HG03060 (cell line): ENCODE data around the gene NUP43.
"Not testable (repeated sequence)": the region's sequence is repeated elsewhere in the genome, so short reads cannot be mapped to it uniquely, and the experiment has no call there.

Source experiments
- ATAC-seq: cut with Tn5 transposase; IDR thresholded peaks from one replicate; pipeline ENCODE4 v1.9.1; 2021; ENCODE audit warnings: low read depth, moderate number of reproducible peaks; ENCODE audit not compliant: unreplicated experiment

NUP43 gene

GRCh38 chr6:149746147-149746946 is at the start of gene NUP43:
NUP43 (minus strand) TSS chr6:149746529; CDS start chr6:149746495, 34 bp downstream.
- peak; percentile 66 for ATAC-seq

GRCh38 chr6:149783551-149783950 is 37.2 kb upstream of the NUP43 start:
- no peak for ATAC-seq

DNA sequence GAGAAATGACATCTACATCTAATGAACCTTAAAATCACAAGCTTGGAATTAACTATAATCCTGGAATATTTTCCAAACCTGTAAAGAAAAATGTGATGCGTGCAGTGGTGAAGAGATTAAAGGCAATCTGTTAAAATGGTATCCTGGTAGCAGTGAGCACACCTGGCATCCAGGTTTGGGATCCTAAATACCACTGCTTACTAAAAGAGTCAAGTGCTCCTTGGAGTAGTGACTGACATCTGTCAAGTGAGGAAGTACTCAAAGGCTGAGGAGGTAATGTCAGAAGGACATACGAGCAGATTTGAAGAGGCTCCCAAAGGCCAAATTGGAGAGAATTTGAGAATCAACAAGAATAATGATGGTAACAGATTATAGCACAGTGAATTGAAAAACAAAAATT is 36.0 kb upstream of the NUP43 start:
- ATAC-seq, result no peak

DNA sequence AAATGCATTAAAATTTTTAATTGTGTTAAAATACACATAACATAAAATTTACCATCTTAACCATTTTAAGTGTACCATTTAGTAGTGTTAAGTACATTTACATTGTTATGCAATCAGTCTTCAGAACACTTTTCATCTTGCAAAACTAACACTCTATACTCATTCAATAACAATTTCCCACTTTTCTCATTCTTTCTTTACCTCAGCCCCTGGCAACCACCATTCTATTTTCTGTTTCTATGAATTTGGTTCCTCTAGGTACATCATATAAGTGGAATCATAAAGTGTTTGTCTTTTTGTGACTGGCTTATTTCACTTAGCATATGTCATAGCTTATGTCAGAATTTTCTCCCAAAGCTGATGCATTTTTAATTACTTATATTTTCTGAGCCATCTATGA is 35.4 kb upstream of the NUP43 start:
- ATAC-seq, result no peak

DNA sequence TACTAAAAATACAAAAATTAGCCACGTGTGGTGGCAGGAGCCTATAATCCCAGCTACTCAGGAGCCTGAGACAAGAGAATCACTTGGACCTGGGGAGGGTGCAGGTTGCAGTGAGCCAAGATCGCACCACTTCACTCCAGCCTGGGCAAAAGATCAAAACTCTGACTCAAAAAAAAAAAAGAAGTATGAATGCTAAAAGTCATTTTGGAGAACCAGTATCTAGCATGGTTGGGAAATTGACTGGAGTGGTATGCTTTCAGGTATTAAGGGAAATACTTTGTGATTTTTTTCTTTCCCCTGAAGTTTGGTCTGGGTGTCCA is 33.3 kb upstream of the NUP43 start:
- ATAC-seq, result no peak

GRCh38 chr6:149777624-149778023 is 31.3 kb upstream of the NUP43 start:
- ATAC-seq, result no peak

DNA sequence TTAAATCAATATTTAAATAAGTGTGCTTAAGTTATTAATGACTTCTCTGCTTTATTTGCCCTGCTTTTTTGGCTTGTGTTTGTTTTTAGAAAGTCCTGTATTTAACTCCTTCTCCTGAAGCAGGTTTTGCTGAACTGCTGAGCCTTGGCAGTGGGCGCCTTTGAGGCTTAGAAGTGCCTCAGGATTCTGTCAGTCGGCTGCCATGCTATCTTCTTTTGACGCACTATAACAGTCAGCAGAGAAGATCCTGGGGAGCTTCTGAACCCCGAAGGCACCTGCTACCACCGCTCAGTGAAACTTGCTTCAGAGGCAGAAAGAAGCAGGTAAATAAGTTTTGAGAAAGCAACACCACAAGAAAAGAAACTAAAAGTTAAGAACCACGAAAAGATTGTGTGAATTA is 25.6 kb upstream of the NUP43 start:
- no peak for ATAC-seq

GRCh38 chr6:149771185-149771584 is 24.9 kb upstream of the NUP43 start:
- no peak for ATAC-seq

- no peak for ATAC-seq
Observed at GRCh38 chr6:149769676-149770075, 23.3 kb upstream of the NUP43 start.

DNA sequence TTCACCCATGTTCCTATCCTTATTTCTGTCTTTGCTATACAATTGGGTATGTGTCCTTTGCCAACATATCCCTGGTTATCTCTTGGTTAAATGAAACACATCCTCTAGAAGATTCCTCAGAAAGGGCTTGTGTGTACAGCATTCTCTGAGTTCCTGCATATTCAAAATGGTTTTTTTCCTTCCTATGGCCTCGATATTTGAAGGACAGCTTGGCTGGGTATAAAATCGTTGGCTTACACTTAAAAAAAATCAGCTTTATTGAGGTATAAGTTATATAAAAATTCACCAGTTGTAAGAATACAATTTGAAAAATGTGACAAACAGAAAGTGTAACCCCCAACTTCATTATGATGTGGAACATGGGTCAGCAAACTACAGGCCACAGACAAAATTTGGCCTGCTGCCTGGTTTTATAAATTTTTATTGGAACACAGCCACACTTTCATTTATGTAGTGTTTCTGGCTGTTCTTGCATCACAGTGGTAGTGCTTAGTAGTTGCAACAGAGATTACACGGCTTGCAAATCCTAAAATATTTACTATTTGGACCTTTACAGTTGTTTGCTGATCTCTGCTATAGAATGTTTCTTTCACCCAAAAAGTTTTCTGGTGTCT is 19.9 kb upstream of the NUP43 start:
- no peak for ATAC-seq

DNA sequence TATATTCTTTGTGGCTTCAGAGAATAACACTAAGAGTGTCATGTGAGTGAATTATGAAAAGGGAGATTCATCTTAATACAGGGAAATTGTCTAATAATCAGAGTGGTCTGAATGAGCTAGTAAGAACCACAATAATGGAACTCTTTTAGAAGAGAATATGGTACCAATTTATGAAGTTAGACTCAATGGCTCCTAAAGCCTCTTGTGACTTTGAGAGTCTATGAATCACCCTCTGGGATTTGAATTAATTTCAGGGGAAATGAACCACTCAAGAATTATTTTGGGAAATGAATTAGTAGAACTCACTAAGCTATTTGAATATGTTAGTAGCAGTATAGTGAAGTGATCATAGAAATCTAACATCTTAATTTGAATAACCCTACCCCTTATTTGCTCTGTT is 17.5 kb upstream of the NUP43 start:
- no peak for ATAC-seq

DNA sequence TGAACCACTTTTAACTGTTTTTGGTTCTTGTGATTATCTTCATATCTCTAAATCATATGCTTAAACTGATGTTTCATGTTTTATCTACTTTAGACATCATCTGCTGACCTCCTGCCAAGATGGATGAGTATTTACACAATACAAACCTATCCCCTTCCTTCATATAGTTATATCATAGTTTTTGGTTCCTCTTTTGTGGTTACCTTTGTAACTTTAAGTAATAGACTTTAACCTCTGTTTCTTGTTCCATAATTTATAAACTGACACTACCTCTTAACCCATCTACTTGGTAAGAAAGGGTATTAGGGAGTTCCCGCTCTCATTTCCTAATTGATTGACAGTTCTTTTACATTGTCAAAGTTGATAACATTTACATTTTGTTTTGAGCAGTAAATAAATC is 15.1 kb upstream of the NUP43 start:
- ATAC-seq, result peak; percentile 98

DNA sequence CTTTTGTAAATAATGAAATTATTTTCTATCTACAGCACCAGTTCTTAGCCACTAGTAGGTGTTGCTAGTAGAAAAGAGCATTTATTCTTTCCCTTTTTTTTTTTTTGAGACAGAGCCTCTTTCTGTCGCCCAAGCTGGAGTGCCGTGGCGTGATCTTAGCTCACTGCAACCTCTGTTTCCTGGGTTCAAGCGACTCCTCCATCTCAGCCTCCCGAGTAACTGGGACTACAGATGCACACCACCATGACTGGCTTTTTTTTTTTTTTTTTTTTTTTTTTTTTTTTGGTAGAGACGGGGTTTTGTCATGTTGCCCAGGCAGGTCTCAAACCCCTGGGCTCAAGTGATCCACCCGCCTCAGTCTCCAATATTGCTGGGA is 9.9 kb upstream of the NUP43 start:
- ATAC-seq, result no peak

DNA sequence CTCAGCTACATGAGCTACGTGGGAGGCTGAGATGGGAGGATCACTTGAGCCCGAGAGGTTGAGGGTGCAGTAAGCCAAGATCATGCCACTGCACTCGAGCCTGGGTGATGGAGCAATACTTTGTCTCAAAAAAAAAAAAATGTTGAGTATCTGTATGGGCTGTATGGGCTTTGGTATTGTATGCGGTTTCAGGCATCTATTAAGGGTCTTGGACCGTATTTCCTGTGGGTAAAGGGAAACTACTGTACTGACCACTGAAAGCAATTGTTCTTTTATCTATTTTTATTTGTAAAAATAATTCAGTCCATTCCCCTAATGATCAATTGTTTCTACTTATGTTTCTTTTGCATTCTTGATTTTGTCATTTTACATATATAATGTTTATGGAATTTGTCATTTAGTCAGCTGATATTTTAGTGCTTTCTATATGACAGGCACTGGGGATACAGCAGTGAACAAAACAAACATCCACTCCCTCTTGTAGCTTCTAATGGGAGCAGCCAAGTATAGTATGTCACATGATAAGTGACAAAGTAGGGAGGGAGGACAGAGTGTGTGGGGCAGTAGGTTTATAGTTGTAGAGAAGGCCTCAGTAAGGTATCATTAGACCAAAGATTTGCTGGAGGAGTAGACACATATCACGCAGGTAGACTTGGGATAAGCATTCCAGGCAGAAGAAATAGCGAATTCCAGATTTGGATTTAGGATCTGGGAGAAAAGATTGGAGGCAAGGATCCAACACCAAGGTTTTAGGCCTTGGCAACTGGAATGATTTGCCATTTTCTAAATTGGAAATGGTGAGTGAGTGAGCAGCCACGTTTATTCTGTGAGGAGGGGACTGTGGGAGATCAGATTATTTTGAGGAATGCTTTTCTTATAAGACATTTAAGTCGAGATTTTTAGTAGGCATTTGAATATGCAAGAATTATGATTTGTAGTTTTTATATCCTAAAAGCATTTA is 9.3 kb upstream of the NUP43 start:
- ATAC-seq, result peak; percentile 59

DNA sequence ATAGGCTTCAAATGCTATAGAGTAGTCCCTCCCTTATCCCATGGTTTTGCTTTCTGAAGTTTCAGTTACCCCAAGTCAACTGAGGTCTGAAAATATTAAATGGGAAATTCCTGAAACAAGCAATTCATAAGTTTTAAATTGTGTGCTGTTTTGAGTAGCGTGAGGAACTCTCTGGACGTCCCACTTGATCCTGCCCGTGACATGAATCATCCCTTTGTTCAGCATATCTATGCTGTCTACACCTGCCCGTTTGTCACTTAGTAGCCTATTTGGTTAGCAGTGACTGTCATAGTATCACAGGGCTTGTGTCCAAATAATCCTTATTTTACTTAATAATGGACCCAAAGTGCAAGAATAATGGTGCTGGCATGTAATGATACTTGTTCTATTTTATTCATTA is 8.2 kb upstream of the NUP43 start:
- ATAC-seq, result no peak

- ATAC-seq, result not testable (repeated sequence)
Observed at GRCh38 chr6:149753374-149753637, 7.0 kb upstream of the NUP43 start.

DNA sequence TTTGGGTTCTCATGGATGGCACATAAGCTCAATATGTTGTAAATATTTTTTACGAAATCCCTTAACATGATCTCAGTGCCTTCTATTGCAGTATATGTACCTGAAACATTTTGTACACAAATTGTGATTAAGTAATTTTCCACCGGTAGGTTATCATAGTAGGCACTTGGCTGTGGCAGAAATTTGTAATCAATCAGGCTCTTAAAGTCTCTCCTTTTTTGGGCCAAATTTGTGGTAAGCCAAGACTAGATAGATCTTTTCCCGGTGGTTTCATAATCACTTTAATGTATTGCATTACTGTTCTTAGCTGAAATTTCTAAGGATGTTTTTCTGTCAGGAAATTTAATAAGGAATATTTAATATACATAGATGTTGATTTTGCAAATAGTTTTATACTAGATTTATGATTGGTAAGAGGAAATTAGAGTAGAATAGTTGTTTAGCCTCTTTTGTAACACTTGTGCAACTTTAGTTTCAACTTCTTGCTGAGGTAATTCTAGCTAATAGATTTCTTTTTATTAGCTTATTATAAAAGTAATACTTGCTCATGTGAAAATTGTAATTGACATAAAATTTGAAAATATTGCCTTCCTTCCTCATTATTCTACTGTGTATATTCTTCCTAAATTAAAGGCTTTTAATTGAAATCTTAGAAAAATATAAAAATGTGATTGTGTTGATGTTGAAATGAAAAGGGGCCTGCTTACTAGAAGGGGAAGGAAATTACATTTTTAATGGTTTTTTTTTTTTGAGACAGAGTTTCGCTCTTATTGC is 6.5 kb upstream of the NUP43 start:
- ATAC-seq, result no peak

- ATAC-seq, result not testable (repeated sequence)
Observed at GRCh38 chr6:149751920-149752319, 5.6 kb upstream of the NUP43 start.

DNA sequence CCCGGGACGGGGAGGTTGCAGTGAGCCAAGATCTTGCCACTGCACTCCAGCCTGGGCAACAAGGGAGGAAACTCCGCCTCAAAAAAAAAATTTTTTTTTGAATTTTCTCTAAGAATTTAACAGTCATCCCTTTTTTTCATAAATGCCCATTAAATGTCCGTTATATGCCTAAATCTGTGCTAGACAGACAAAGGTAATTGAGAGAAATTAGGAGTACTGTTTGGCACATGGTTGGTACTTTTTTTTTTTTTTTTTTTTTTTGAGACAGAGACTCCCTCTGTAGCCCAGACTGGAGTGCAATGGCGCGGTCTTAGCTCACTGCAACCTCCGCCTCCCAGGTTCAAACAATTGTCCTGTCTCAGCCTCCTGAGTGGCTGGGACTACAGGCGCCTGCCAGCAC is 4.9 kb upstream of the NUP43 start:
- no peak for ATAC-seq

DNA sequence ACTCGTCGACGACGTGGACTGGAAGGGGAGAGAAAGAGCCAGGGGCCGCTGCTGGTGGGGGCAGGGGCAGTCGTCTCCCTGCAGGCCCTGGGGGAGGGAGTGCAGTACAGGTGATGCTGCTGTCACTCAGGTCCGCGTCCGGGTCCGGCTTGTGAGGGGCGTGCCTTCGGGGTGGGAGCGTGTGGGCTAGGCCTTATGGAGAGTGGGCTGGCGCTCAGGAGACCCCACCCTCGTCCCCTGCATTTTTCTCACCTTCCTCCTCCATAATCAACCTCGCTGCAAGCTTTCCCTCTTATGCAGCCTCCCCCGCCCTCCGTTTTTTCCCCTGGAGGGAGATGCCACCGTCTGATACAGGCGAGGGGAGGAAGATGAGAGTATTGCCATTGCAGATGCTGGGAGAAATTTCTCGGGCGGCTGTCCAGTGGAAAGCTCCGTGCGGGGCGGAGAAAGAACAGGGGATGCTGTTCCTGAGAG is 3.8 kb upstream of the NUP43 start:
- ATAC-seq, result no peak
